T-helper 1 cell (primary cell): ENCODE data around the gene CCDC197.
A peak's percentile ranks its signal among the peaks of the same experiment; 100 is the strongest.

Experiments
- DNase-seq, 5 donors: peaks; one replicate each; pipeline ENCODE4 v3.0.0-alpha.2; 2012 to 2020

The CCDC197 gene

GRCh38 chr14:94000267-94000666, 3.2 kb downstream of the CCDC197 start:
- DNase-seq: no peak

GRCh38 chr14:94001016-94001415, 3.9 kb downstream of the CCDC197 start:
- no peak for DNase-seq

GRCh38 chr14:94001501-94002396, 4.6 kb downstream of the CCDC197 start:
- DNase-seq: peak in 4 of 5 donors; percentile 34 to 71 (median 49)

GRCh38 chr14:94003397-94003796, 6.3 kb downstream of the CCDC197 start:
- no peak for DNase-seq

- DNase-seq: no peak
Observed at GRCh38 chr14:94004015-94004414, 6.9 kb downstream of the CCDC197 start.

GRCh38 chr14:94005324-94006073, 8.4 kb downstream of the CCDC197 start:
- DNase-seq: no peak

GRCh38 chr14:94008234-94008633, 11.1 kb downstream of the CCDC197 start:
- peak in 1 of 5 donors; percentile 52 for DNase-seq

- DNase-seq: no peak
Observed at GRCh38 chr14:94009767-94010166, 12.7 kb downstream of the CCDC197 start.

GRCh38 chr14:94010625-94011024, 13.5 kb downstream of the CCDC197 start:
- DNase-seq: no peak

GRCh38 chr14:94011795-94012194, 14.7 kb downstream of the CCDC197 start:
- DNase-seq: peak in 1 of 5 donors; percentile 39

GRCh38 chr14:94014382-94014781, 17.3 kb downstream of the CCDC197 start:
- no peak for DNase-seq

- DNase-seq: no peak
Observed at GRCh38 chr14:94015223-94015622, 18.1 kb downstream of the CCDC197 start.

GRCh38 chr14:94016446-94016976, 19.4 kb downstream of the CCDC197 start:
- DNase-seq: no peak

GRCh38 chr14:94018308-94018707, 21.2 kb downstream of the CCDC197 start:
- DNase-seq: no peak

GRCh38 chr14:94019329-94019728, 22.2 kb downstream of the CCDC197 start:
- no peak for DNase-seq

GRCh38 chr14:94020267-94020666, 23.2 kb downstream of the CCDC197 start:
- no peak for DNase-seq

- no peak for DNase-seq
Observed at GRCh38 chr14:94021001-94021400, 23.9 kb downstream of the CCDC197 start.

GRCh38 chr14:94021416-94022157, 24.5 kb downstream of the CCDC197 start:
- peak in 1 of 5 donors; percentile 56 for DNase-seq

GRCh38 chr14:94022532-94023411, 25.7 kb downstream of the CCDC197 start:
- DNase-seq: no peak

- no peak for DNase-seq
Observed at GRCh38 chr14:94024549-94024948, 27.4 kb downstream of the CCDC197 start.

- no peak for DNase-seq
Observed at GRCh38 chr14:94025720-94026119, 28.6 kb downstream of the CCDC197 start.
